Hematopoietic multipotent progenitor cell treated with erythropoietin and hydrocortisone succinate and interleukin-3 and kit ligand, for 6 days (in vitro differentiated cells): ENCODE measurements around the gene TMEM161A.
"Not testable (repeated sequence)": the region's sequence is repeated elsewhere in the genome, so short reads cannot be mapped to it uniquely, and the experiment has no call there.

ENCODE experiments used
- DNase-seq: peaks from one replicate; pipeline ENCODE4 v3.0.0-alpha.2; 2015

The TMEM161A gene

GRCh38 chr19:19154768-19155494, 16.7 kb upstream of the TMEM161A start:
- no peak for DNase-seq

- DNase-seq = no peak
Measured at GRCh38 chr19:19152668-19153384, 14.5 kb upstream of the TMEM161A start.

DNA sequence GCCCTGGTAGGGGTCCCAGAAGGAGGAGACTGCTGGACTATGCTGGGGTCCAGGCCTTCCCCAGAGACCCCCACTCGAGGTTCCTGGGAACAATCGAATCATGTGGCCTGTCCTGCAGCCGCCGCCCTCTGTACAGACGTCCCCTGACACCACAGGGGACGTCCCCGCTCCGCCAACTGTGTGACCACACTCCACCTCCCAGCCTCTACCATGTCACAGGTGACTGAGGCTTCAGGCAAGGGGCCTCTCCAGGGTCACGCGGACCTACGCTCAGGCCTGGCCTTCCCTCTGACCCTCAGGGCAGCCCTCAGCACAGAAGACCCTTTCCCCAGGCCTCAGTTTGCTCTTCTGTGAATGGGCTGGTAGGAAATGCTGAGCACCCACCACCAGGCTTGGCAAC, 13.1 kb upstream of the TMEM161A start:
- no peak for DNase-seq

- no peak for DNase-seq
Measured at GRCh38 chr19:19149435-19149834, 11.2 kb upstream of the TMEM161A start.

DNA sequence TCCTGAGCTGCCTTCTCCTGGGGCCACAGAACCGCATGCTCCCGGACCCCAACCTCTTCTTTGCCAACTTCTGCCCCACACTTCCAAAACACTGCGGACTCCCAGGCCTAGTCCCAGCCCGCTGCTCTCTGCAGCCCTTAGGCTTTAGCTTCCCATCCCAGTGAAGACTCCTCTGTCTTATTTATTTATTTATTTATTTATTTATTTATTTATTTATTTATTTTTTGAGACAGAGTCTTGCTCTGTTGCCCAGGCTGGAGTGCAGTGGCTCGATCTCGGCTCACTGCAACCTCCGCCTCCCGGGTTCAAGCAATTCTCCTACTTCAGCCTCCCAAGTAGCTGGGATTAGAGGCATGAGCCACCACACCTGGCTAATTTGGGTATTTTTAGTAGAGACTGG, 10.2 kb upstream of the TMEM161A start:
- DNase-seq = not testable (repeated sequence)

- DNase-seq = no peak
Measured at GRCh38 chr19:19147344-19147743, 9.1 kb upstream of the TMEM161A start.

DNA sequence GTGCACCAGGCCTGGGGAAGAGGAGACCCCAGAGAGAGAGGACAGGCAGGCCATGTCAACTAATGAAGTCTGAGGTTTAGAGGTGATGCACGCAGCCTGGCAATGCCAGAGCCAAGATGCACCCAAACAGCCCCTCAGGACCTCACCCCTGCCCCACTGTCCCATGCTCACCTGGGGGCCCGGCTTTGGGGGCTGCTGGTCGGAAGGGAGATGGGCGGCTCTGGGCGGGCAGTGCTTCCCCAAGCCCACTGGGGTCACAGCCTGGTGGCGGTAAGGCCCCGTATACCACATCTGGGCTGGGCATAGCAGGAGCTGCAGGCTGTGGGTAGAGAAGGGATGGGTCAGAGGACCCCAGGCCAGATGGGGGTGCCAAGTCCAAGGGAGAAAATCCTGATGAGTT, 8.6 kb upstream of the TMEM161A start:
- DNase-seq = no peak

DNA sequence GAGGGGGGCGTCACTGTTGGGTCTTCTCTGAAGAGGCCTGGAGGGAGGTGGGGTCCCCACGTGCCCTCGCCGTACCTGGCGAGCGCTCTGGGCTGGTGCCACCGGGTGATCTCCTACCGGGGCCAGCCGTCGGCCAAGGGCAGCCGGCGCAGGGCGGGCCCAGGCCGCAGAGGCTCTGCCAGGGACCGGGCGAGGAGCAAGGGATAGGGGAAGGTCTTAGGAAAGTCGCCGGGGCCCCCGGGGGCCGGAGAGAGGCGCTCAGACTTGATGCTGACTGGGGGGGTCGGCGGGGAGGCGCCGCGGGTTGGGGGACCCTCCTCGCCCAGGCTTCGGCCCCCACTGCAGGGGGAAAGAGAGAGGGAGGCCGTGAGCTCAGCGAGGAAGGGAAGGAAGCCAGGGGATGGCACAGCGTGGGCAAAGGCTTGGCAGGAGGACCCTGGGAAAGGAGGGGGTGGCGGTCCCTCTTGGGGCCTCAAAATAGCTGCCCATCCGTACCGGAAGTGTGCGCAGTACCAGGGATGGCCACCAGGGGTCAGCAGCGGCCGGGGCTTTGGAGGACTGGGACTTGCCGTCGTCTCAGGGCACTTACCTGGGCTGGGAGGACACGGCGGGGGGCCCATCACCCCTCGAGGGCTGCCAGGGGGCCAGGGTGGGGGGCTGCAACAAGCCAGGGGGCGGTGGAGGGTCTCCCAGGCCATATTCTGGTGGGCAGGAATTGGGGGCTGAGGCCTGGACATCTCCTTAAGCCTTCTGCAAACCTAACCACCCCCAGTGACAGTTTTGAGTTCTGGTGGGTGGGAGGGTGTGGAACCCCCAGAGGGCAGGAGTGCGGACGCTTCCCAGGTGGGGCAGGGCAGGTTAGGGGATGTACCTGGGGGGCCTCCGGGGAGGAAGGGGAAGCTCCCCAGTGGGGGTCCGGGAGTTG, 7.7 kb upstream of the TMEM161A start:
- peak; percentile 76 for DNase-seq

DNA sequence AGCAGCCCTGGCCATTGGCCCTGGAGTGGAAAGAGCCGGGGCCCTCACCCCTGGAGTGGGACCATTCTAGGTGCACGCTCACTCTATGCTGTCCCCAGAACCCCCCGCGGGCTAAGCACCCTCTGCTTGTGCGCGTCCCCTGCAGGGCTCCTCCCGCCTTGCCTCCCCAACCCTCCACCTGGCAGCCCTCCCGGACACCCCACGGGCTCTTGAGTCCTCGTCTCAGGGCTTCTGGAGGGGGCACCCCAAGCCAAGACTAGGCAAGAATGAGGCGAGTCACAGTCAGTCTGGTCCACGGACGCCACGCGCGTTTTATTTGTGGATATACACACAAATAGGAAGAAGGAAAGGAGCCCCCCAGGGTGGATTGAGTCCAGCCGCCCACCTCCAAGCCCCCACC, 7.0 kb upstream of the TMEM161A start:
- DNase-seq = no peak

DNA sequence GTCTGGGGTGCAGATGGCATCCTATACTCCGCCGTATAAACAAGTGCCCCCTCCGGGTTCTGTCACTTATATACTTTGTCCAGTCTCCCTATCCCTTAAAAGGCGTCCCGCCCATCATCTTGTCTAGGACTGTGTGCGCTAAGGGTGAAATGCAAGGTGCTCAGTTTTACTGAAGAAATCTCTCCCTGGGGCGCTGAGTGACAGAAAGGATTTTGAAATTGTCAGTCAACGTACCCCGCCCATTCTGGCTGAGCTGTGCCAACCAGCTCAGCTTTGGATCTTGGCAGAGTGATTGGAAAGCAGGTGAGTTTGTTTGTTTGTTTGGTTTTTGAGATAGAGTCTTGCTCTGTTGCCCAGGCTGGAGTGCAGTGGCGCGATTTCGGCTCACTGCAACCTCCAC, 4.1 kb upstream of the TMEM161A start:
- DNase-seq = no peak

DNA sequence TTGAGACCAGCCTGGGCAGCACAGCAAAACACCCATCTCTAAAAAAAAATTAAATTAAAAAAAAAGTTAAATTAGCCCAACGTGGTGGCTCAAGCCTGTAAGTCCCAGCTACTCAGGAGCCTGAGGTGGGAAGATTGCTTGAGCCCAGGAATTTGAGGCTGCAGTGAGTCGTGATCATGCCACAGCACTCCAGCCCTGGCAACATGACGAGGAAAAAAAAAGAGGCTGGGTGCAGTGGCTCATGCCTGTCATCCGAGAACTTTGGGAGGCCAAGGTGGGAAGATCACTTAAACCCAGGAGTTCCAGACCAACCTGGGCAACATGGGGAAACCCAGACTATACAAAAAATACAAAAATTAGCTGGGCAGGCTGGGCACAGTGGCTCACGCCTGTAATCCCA, 2.2 kb upstream of the TMEM161A start:
- DNase-seq = no peak

GRCh38 chr19:19139876-19140229, 1.6 kb upstream of the TMEM161A start:
- no peak for DNase-seq

- peak; percentile 39 for DNase-seq
Measured at GRCh38 chr19:19137556-19138108, 646 bp downstream of the TMEM161A start.

GRCh38 chr19:19135713-19136112, 2.6 kb downstream of the TMEM161A start:
- DNase-seq = not testable (repeated sequence)

DNA sequence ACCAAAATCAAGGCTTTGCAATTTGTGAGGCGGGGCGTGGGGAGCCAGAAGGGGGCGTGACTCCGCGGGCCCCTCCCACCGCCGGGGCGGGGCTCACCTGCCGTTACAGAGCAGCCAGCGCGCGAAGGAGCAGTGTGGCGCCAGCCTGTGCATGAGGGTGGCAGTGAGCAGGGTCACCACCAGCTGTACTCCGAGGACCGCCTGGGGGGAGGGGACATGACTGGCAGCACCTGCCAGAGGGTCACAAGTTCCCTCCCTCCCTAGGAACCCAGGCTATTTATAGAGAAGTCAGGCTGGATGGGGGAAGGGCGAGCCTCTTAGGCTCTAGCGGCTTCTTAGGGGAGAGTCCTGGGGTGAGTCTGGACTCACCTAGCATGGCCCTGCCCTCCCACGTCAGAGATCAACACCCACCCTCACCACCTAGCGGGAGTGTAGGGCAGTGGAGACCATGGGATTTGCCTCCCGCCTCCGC, 3.6 kb downstream of the TMEM161A start:
- DNase-seq = peak; percentile 71

GRCh38 chr19:19133985-19134384, 4.3 kb downstream of the TMEM161A start:
- no peak for DNase-seq

DNA sequence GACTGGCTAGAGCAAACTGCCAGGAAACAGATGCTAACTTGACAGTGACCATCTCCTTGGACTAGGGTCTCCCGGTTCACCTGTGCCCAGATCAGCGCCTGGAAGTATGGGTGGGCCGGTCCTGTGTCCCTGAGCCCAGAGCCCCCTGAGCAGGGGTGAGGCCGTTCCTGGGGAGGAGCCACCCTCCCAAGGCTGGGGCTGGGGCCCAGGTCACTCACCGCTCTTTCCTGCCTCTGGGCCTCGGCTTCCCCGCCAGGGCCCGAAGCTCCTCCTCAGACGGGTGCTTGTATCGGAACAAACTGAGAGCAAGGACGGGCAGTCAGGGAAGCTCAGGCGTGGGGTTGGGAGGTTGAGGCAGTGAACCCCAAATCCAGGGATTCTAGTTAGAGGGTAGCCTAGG, 5.4 kb downstream of the TMEM161A start:
- DNase-seq = no peak

DNA sequence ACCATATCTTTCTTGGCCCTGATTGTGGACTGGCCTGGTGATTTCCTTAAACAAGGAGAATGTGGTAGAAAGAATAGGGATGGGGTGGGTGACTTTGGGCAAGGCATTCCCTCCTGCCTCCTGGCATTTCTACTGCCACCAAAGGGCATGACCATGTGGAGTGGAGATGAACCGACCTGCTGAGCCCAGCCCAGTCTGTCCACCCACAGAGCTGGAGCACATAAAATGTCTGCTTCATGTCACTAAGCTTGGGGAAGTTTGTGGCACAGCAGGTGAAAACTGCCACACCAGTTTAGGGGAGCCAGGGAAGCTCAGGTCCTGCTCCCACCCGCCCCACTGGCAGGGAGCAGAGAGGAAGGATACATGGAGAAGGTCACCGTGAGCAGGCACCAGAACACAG, 6.3 kb downstream of the TMEM161A start:
- no peak for DNase-seq

GRCh38 chr19:19126102-19126501, 12.2 kb downstream of the TMEM161A start:
- DNase-seq = no peak

DNA sequence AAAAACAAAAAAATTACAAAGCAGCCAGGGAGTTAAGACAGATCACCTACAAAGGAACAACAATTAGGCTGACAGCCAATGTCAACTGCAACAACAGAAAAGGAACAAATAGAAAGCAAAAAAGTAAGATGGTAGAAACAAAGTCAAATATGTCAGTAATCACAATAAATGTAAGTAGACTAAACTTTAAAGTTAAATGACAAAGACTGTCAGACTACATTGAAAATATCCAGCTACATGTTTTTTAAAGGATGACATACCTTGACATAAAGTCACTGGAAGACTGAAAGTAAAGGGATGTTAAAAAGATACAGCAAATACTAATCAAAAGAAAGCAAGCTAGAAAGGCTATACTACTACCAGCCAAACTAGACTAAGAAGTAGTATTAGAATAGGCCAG, 14.9 kb downstream of the TMEM161A start:
- DNase-seq = no peak

DNA sequence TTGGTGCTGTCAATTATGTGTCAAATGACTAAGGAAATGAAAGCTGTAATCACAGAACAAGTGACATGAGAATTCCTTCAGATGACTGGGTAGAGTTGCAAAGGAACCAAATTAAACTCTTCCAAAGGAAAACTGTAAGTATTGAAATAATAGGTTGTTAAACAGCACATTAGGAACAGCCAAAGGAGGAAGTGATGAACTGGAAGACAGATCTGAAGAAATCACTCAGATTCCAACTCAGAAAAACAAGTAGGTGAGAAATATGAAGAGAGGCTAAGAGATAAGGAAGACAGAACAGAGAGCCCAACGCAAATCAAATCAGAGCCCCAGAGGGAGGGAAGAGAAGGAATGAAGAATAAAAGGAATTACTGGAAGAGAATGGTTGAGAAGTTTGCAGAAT, 15.4 kb downstream of the TMEM161A start:
- no peak for DNase-seq

DNA sequence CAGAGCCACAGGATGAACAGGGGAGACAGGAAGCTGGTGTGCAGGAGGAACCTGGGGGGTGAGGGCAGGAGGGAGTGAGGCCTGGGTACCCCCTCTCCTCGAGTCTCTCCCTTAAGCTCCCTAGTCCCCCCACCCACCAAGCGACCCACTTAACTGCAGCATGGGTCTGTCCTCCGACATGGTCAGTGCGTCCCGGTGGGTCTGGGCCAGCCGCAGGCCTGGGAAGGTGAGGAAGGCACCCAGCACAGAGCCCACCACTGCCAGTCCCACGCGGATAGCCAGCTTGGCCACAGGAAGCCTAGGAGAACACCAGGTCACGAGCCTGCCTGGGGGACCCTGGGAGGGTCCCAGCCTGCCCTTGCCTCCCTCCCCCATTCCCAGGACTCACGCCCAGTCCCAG, 16.9 kb downstream of the TMEM161A start:
- DNase-seq = no peak
